ENCODE data around the gene MED12.
"Not testable (repeated sequence)": the region's sequence is repeated elsewhere in the genome, so short reads cannot be mapped to it uniquely, and the experiment has no call there.

MED12 gene

GRCh38 chrX:71166461-71166860 lies 48.1 kb downstream of the MED12 start:
- no peak for DNase-seq

GRCh38 chrX:71167031-71167781 lies 48.8 kb downstream of the MED12 start:
- no peak for DNase-seq

- no peak for DNase-seq
Measured at GRCh38 chrX:71168134-71168533, 49.7 kb downstream of the MED12 start.

GRCh38 chrX:71169586-71169985 lies 51.2 kb downstream of the MED12 start:
- DNase-seq = no peak

- no peak for DNase-seq
Measured at GRCh38 chrX:71170660-71171059, 52.3 kb downstream of the MED12 start.

GRCh38 chrX:71171110-71171801 lies 52.9 kb downstream of the MED12 start:
- DNase-seq = peak; percentile 44

- no peak for DNase-seq
Measured at GRCh38 chrX:71173440-71173839, 55.0 kb downstream of the MED12 start.

GRCh38 chrX:71174795-71175194 lies 56.4 kb downstream of the MED12 start:
- no peak for DNase-seq

GRCh38 chrX:71175531-71175930 lies 57.1 kb downstream of the MED12 start:
- DNase-seq = no peak

GRCh38 chrX:71177327-71177726 lies 58.9 kb downstream of the MED12 start:
- DNase-seq = no peak

GRCh38 chrX:71178908-71179307 lies 60.5 kb downstream of the MED12 start:
- peak; percentile 81 for DNase-seq

- DNase-seq = not testable (repeated sequence)
Measured at GRCh38 chrX:71180579-71181265, 62.3 kb downstream of the MED12 start.

GRCh38 chrX:71181558-71181909 lies 63.1 kb downstream of the MED12 start:
- DNase-seq = peak; percentile 58

GRCh38 chrX:71181910-71182799 lies 63.8 kb downstream of the MED12 start:
- peak; percentile 96 for DNase-seq

- no peak for DNase-seq
Measured at GRCh38 chrX:71182871-71183270, 64.5 kb downstream of the MED12 start.

- no peak for DNase-seq
Measured at GRCh38 chrX:71183341-71183740, 64.9 kb downstream of the MED12 start.

GRCh38 chrX:71184092-71184491 lies 65.7 kb downstream of the MED12 start:
- DNase-seq = no peak

- no peak for DNase-seq
Measured at GRCh38 chrX:71184803-71185495, 66.6 kb downstream of the MED12 start.

- no peak for DNase-seq
Measured at GRCh38 chrX:71191248-71191647, 72.9 kb downstream of the MED12 start.

Data from hematopoietic multipotent progenitor cell treated with erythropoietin and hydrocortisone succinate and interleukin-3 and kit ligand, for 6 days (in vitro differentiated cells).